GM21786 (cell line): ENCODE measurements around the gene PRKCZ.
A peak's percentile ranks its signal among the peaks of the same experiment; 100 is the strongest.

ENCODE experiments used
- ATAC-seq: cut with Tn5 transposase; IDR thresholded peaks from one replicate; pipeline ENCODE4 v1.9.1; 2021; ENCODE audit not compliant: unreplicated experiment

PRKCZ gene

DNA sequence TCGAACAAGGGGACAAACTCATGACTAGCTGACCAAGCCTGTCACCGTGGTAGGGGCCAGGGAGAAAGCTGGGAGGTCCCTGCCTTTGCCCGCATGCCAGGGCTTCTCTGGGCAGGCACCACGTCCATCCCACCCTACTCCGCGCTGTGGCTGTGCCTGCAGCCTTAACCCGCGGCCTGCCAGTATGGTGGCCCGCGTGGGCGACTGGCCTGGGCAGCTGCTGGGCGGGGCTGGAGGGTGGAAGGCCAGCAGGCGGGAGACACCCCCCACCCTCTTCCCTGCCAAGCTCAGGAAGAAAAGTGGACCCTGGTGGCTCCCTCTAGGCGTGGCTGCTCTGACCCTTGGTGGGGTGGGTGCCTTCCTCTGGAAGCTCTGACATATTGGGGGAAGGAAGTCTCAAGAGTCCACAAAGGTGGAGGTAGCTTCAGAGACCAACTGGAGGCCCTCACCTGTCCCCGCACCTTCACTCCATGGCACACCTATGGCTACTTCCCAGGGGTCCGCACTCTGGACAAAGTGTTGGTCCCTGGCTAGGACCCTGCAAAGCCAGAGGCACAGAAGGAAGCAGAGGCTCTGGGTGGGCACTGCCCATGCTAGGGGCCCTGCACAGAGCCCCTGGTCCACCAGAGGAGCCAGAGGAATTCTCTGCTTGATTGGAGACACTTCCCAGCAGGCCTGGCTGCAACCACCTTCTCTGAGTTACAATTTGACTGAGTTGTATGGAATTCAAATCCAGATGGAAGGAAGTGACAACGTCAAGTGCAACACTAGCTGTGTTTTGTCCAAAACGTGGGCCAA lies 174.6 kb downstream of the PRKCZ start:
- ATAC-seq, result no peak

- no peak for ATAC-seq
Observed at GRCh38 chr1:2226525-2227345, 176.5 kb downstream of the PRKCZ start.

- peak; percentile 89 for ATAC-seq
Observed at GRCh38 chr1:2227346-2228156, 177.3 kb downstream of the PRKCZ start.

GRCh38 chr1:2228157-2228594 lies 178.0 kb downstream of the PRKCZ start, which contains the start of gene SKI:
Gene SKI, plus strand, starts transcription at chr1:2228319. Its CDS starts 448 bp downstream, at chr1:2228767.
- no peak for ATAC-seq

DNA sequence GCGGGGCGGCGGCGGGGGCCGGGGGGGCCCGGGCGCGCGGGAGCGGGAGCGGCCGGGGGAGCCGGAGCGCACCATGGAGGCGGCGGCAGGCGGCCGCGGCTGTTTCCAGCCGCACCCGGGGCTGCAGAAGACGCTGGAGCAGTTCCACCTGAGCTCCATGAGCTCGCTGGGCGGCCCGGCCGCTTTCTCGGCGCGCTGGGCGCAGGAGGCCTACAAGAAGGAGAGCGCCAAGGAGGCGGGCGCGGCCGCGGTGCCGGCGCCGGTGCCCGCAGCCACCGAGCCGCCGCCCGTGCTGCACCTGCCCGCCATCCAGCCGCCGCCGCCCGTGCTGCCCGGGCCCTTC lies 178.5 kb downstream of the PRKCZ start:
- no peak for ATAC-seq

GRCh38 chr1:2229037-2229864 lies 179.0 kb downstream of the PRKCZ start:
- no peak for ATAC-seq

DNA sequence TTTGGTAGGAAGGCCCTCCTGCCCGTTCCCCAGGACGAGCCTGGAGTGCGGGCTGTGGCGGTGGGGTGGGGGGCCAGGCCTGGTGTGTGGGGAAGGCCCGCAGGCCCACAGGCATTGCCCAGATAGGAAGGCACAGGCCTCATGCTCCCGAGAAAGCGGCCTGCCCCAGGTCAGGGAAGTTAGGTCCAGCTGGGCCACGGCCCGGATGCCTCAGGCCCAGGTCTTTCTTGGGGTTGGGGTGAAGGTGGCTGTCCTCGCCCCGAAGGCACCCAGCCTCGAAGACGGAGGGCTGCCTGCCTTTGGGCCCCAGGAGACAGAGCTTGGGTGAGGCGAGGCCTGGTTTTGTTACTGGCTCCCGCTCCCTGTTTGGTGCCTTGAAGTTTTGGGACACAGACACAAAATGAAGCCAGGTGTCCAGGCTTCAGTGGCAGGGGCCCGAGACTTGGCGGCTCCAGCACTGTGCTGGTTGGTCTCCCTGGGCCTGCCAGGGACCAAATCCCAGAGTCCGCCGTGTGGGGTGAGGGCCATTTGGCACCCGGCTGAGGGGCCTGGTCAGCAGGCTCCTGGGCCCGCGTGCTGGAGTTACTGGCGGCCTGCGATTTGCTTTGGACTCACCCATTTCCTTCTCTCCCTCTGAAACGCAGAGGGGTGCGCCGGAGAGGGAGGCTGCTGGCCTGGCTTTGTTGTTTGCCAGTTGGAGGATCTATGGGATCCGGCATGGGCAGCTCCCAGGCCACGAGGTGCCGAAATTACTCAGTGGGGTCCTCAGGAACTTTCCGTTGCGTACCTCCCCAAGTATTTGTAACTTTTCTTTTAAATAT lies 179.9 kb downstream of the PRKCZ start:
- ATAC-seq, result no peak

- ATAC-seq, result no peak
Observed at GRCh38 chr1:2230781-2231531, 180.7 kb downstream of the PRKCZ start.

DNA sequence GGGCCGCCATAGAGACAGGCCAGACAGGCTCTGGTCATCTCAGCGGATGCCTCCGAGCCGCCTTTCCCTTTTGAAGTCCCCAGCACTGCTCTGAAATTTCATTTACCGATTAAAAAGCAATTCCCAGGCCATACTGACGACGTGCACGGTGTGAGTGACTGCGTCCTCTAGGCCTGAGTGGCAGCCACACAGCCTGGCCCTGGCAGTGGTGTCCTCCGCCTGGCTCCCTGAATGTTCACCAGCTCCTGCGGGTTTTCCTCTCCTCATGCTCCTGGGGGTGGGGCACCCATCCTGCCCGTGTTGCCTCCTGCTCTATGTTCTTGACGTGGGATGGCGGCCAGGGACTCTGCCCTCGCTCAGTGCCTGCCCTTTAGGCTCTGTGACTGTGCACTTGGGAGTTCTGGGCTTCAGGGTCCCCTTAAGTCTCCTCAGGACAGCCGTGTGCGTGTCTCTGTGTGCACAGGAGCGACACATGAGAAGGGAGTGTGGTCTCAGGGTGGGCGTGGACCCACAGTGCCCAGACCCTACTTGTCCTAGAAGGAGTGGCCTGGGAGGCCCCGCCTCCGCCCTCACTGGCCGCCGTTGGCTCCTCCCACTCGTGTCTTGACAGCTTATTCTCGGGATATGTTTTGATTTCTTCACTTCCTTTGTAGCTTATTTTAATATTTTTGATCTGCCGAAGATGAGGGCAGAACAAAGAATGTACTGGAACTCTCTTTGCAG lies 181.5 kb downstream of the PRKCZ start:
- no peak for ATAC-seq

- no peak for ATAC-seq
Observed at GRCh38 chr1:2232255-2232915, 182.2 kb downstream of the PRKCZ start.

DNA sequence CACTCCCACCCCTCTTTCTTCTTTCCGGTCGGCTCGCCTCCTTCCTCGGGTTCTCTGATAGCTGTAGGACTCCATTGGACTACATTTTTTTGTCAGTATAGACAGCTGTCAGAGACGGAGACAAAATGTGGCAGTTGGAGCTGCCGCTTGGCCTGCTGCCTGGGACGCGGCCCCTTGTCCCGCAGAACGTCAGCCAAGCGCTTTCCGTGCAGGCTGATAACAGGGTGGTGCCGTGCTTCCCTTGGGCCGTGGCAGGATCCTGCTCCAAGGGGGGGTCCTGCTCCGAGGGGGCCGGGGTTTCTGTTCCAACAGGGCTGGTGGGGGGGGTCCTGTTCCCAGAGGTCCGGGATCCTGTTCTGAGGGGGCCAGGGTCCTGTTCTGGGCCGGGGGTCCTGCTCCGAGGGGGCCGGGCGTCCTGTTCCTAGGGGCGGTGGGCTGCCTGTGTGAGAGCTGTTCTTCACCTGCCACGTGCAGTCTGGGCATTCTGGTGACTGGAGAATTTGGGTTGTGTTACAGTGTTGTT lies 182.8 kb downstream of the PRKCZ start:
- no peak for ATAC-seq

GRCh38 chr1:2233468-2233867 lies 183.3 kb downstream of the PRKCZ start:
- ATAC-seq, result no peak

DNA sequence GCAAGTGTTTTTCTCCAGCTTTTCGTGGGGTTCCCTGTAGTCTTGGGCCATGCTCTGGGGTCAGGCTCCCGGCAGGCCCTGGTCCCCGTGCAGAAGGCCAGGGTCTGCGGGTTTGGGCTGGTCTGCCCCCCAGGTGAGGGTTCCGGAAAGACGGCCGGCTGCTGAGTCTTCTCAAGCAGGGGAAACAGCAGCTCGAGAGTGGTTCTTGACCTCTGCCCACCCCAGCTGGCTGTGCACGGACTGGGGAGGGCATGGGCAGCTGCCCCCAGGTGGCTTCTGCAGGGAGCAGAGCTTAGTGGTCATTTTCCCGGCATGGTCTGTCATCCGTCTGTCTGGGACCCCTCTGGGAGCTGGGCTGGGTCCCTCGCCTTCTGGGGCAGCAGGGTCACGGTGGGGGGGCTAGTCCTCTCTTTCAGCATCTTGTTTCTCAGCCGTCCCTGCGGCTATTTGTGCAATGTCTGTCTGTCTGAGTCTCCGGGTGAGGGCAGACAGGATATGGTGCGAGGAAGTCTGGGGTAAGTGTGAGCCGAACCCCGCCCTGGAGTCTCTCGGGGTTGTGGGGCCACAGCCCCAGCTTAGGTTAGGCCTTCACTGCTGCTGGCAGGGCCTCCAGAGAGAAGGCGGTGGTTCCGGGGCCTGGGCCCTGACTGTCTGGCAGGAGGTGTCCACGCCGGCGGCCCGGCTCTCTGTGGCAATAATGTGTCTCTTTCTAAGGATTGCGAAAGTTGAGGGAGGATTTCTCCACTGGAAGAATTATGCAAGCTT lies 184.0 kb downstream of the PRKCZ start:
- no peak for ATAC-seq

DNA sequence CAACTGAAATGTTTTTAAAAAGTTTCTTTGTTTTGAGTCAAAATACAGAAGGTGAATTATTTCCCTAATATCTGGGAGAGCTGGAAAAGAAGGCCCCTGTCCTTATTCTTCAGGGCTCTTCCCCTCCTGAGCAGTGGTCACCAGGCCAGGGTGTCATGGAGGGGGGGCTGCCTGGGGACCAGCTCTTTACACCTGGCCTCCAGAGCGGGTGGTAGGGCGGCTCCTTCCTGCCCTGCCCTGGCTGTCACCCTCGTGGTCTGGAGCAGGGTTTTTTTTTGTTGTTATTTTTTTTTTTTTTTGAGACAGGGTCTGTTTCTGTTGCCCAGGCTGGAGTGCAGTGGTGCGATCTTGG lies 184.5 kb downstream of the PRKCZ start:
- ATAC-seq, result no peak
